ENCODE data around the gene GRIN2A. TPM values are rescaled to one million over a fixed set of nuclear protein-coding genes. Genes with fewer than 3 reads are reported as not detected.

Gene GRIN2A
- total RNA-seq, 1 donor from 2014 or later: 7.8 TPM

DNA sequence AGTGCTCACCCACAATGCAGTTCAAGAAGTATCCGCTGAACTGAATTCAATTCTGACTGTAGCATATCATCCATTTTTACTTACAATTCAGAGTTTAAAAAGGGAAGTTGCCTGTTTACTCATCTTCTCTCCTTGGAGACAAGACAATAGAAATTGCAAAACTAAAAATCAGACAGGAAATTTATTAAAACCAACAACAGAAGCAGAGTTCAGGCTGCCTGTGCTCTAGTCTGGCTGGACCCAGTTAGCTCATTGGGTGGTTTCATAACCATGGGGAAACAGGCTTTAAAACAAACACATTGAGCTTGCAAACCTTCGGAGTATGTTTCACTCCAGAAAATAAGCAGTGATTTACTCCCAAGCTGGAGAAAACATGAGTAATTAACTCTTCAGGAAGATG lies 321.4 kb downstream of the GRIN2A start:
- Histone ChIP-seq H3K27ac (no peak overlapping the region), H3K4me1 (no peaks in the 10 kb centered on the region), H3K4me3 (no peak overlapping the region), H3K27me3 (no peaks in the 10 kb centered on the region), H3K9me3 (no peaks in the 10 kb centered on the region), H3K36me3 (no peaks in the 10 kb centered on the region)
- DNase-seq (ENCODE audit: low spot score in 2 of 2): no peak
- intact Hi-C loops (cut with DNase I): no loop called here
- TF ChIP-seq, protein P1, sequence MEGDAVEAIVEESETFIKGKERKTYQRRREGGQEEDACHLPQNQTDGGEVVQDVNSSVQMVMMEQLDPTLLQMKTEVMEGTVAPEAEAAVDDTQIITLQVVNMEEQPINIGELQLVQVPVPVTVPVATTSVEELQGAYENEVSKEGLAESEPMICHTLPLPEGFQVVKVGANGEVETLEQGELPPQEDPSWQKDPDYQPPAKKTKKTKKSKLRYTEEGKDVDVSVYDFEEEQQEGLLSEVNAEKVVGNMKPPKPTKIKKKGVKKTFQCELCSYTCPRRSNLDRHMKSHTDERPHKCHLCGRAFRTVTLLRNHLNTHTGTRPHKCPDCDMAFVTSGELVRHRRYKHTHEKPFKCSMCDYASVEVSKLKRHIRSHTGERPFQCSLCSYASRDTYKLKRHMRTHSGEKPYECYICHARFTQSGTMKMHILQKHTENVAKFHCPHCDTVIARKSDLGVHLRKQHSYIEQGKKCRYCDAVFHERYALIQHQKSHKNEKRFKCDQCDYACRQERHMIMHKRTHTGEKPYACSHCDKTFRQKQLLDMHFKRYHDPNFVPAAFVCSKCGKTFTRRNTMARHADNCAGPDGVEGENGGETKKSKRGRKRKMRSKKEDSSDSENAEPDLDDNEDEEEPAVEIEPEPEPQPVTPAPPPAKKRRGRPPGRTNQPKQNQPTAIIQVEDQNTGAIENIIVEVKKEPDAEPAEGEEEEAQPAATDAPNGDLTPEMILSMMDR (IDR thresholded peaks at IDR 0.05): no peak

DNA sequence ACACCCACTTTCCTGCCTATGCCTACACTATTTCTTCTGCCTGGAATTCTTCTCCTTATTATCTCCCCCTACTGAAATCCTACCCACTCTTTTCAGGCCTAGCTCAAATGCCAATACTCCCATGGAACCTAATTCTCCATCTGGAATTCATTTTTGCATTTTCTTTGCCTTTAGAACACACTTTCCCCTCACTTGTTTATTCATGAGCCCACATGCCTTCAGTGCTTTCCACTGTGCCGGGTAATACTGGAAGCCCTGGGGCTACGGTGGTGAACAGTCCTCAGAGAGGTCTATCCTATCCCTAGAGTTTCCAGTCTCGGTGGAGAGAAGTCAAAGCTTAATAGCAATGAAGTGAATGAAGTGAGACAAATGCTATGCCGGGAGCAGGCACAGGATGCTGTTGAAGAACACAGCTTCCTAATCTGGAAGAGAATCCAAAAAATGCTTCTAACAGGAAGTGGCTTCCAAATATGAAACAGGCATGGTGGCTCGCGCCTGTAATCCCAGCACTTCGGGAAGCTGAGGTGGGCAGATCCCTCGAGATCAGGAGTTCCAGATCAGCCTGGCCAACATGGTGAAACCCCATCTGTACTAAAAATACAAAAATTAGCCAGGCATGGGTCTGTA lies 322.4 kb downstream of the GRIN2A start:
- DNase-seq (ENCODE audit: low spot score in 2 of 2): no peak
- Histone ChIP-seq H3K9me3 (no peaks in the 10 kb centered on the region), H3K27ac (no peak overlapping the region), H3K36me3 (no peaks in the 10 kb centered on the region), H3K4me3 (no peak overlapping the region), H3K27me3 (no peaks in the 10 kb centered on the region), H3K4me1 (no peaks in the 10 kb centered on the region)
- intact Hi-C loops (cut with DNase I): no loop called here
- TF ChIP-seq, protein P1 (IDR thresholded peaks at IDR 0.05): no peak

DNA sequence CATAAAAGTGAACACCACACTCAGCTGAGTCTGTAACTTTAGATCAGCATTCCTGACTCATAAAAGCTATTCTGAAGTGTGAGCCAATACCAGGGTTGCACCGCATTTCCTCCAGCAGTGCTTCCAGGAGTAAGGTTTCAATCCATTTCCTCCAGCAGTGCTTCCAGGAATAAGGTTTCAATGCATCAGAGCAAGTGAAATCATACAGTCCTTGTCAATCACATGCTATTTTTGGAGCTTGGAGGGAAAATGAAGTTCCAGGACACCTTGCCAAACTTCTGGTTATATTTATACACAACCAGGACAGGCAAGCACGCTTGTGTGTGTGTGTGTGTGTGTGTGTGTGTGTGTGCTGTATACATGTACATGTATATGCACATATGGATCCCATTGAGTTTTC lies 327.6 kb downstream of the GRIN2A start:
- H3K9me3 ChIP-seq: no peaks in the 10 kb centered on the region
- no peak for DNase-seq (ENCODE audit: low spot score in 2 of 2)
- no peaks in the 10 kb centered on the region for H3K4me1 ChIP-seq
- intact Hi-C loops (cut with DNase I): no loop called here
- no peaks in the 10 kb centered on the region for H3K27me3 ChIP-seq
- no peaks in the 10 kb centered on the region for H3K36me3 ChIP-seq
- no peak overlapping the region for H3K27ac ChIP-seq
- H3K4me3 ChIP-seq: no peak overlapping the region
- TF ChIP-seq, protein P1 (IDR thresholded peaks at IDR 0.05): no peak

DNA sequence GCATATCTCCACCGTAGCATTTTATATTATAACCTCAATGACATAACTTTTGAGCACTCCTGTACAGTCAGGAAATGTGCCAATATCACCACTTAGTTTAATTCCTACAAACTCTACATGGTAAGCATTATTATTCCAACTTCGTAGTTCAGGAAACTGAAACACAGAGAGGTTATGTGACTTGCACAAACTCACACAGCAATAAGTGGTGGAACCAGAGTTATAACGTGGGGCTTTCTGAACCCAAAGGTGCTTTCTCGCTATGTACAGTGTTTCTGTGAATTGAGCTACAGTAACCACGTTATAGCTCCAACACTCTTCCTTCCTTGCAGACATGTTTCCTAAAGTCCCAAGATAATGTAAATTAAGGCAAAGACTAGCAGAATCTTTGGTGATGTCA lies 330.2 kb downstream of the GRIN2A start:
- intact Hi-C loops (cut with DNase I): no loop called here
- no peaks in the 10 kb centered on the region for H3K9me3 ChIP-seq
- no peaks in the 10 kb centered on the region for H3K36me3 ChIP-seq
- no peak overlapping the region for H3K27ac ChIP-seq
- H3K27me3 ChIP-seq: no peaks in the 10 kb centered on the region
- TF ChIP-seq, protein P1 (IDR thresholded peaks at IDR 0.05): no peak
- no peak for DNase-seq (ENCODE audit: low spot score in 2 of 2)
- H3K4me3 ChIP-seq: no peak overlapping the region
- H3K4me1 ChIP-seq: no peaks in the 10 kb centered on the region

DNA sequence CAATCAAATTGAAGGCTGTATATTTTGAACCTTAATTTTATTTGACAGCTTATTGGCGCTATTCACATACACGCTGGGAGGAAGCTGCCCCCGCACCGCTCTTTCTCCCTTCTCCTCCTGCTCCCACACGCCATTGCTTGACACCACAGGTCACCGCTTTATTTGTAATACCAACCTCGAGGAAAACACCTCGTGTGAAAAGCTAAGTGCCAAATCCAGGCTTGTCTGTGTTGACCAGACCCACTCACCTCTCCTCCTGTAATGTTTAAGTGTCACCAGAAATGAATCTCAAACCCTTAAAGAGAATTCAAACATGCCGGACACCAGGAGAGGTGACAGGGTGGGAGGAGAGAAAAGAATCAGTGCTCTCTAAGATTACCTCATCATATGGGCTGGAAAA lies 331.4 kb downstream of the GRIN2A start:
- Histone ChIP-seq H3K27ac (no peak overlapping the region), H3K9me3 (no peaks in the 10 kb centered on the region), H3K36me3 (no peaks in the 10 kb centered on the region), H3K4me1 (no peaks in the 10 kb centered on the region), H3K27me3 (no peaks in the 10 kb centered on the region), H3K4me3 (no peak overlapping the region)
- TF ChIP-seq, protein P1 (IDR thresholded peaks at IDR 0.05): no peak
- no peak for DNase-seq (ENCODE audit: low spot score in 2 of 2)
- intact Hi-C loops (cut with DNase I): no loop called here
